Spleen (tissue), 7 donors: Measurements from ENCODE around the gene GPC3.

ENCODE experiments used
- POLR2A ChIP-seq, 3 donors: fragments of 450-650 bp; IDR thresholded peaks; one replicate each; pipeline ENCODE4 v1.5.1; 2017; ENCODE audit warnings: antibody characterized with exemption in 3 of 3, mild to moderate bottlenecking in 1 of 3
- TF ChIP-seq, protein P1 (sequence below), 11 experiments: fragments of 200-600 bp in 7 of 11; fragments of 450-650 bp in 4 of 11; sonication (generic) in 4 of 11; IDR thresholded peaks in 8 of 11; conservative IDR thresholded peaks in 3 of 11; 1 replicate in 7 of 11; 2 replicates in 4 of 11; pipeline versions ENCODE4 v1.4.0 to v1.8.0; 2016 to 2021; ENCODE audit warnings: antibody characterized with exemption in 11 of 11, inconsistent platforms in 4 of 11, mild to moderate bottlenecking in 1 of 11
- donor health status: DM: no; HTN: no; CAD: no; lungs with moderate emphysema.
- donor health status: DM: no; HTN: no; CAD: no.
- donor health status: DM: no; HTN: no; CAD: no.

- TF ChIP-seq, protein P1, sequence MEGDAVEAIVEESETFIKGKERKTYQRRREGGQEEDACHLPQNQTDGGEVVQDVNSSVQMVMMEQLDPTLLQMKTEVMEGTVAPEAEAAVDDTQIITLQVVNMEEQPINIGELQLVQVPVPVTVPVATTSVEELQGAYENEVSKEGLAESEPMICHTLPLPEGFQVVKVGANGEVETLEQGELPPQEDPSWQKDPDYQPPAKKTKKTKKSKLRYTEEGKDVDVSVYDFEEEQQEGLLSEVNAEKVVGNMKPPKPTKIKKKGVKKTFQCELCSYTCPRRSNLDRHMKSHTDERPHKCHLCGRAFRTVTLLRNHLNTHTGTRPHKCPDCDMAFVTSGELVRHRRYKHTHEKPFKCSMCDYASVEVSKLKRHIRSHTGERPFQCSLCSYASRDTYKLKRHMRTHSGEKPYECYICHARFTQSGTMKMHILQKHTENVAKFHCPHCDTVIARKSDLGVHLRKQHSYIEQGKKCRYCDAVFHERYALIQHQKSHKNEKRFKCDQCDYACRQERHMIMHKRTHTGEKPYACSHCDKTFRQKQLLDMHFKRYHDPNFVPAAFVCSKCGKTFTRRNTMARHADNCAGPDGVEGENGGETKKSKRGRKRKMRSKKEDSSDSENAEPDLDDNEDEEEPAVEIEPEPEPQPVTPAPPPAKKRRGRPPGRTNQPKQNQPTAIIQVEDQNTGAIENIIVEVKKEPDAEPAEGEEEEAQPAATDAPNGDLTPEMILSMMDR (IDR thresholded peaks at IDR 0.05 in 8 of 11, conservative IDR thresholded peaks at IDR 0.05 in 3 of 11), result no peak
- no peak for TF ChIP-seq POLR2A (IDR thresholded peaks at IDR 0.05)
These were observed 17.3 kb downstream of the GPC3 start for GRCh38 chrX:133968109-133968508.
